Nasal cavity respiratory epithelium epithelial cell of viscerocranial mucosa (primary cell): ENCODE results near the gene LENEP. TPM values are rescaled to one million over a fixed set of nuclear protein-coding genes. Genes with fewer than 3 reads are reported as not detected.

Experiments
- total RNA-seq: library from RNA; depleted of rRNA; stranded (reverse); fragments of >200 nt; gene quantifications from 2 replicates; pipeline ENCODE4 v1.2.3, GENCODE V29; 2014

The LENEP gene, protein sequence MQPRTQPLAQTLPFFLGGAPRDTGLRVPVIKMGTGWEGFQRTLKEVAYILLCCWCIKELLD
- 1.00 TPM in 1 of 2 replicates, not detected in the other for total RNA-seq

GRCh38 chr1:154993572-154994268 lies at the start of gene LENEP:
LENEP (plus strand) TSS chr1:154993586; CDS start chr1:154993608, 22 bp downstream.

DNA sequence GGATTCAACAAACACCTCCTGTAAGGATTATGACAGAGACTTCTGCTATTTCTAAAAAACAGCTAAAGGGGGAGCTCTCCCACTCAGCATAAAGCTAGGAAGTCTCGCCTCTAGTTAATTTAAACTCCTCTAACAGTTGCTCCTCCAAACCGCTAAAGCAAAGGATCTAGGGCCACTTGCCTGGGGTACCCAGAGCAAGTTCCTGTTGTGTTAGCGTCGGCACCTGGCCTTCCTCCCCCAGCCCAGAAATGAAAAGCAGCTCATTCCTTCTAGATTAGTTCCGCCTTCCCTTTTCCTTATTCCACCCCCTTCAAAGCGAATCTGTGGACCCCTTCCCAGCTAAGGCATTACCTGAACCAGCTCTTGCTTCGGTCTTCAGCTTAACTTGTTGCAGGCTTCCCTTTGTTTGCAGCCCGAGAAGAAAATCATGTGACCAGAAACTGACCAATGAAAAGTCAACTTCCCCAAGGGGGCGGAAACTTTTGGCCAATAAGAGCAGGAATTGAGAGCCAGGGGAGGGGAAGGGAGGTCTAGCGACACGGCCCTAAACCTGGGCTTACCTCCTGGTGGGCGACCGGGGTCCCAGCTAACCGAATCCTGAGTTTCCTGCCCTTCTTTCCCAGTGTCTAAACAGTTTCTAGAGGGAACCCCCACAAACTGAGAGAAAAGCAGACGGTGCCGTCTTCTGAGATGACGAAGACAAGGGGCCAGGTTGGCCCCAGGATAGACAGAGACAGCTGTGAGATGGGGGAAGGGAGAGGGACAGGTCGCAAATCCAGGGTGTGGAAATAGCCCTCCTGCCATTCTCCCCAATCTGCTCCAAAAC lies 37.5 kb upstream of the LENEP start, which contains the start of gene PBXIP1:
TSS of gene PBXIP1 (minus strand) at position 382 of the 826 bp plus-strand sequence. CDS start 2,378 bp downstream, outside the sequence.

GRCh38 chr1:154961207-154962155 lies 31.9 kb upstream of the LENEP start, which contains the start of gene PYGO2:
PYGO2 (minus strand) TSS chr1:154961782; CDS start chr1:154961576, 206 bp downstream.

GRCh38 chr1:154970631-154971340 lies 22.6 kb upstream of the LENEP start, which contains the start of gene SHC1:
SHC1 (minus strand) TSS chr1:154970747; CDS start chr1:154970526, 221 bp downstream.

GRCh38 chr1:154974102-154974807 lies 19.1 kb upstream of the LENEP start, which contains the start of gene CKS1B:
CKS1B (plus strand) TSS chr1:154974681; CDS start chr1:154974746, 65 bp downstream.

DNA sequence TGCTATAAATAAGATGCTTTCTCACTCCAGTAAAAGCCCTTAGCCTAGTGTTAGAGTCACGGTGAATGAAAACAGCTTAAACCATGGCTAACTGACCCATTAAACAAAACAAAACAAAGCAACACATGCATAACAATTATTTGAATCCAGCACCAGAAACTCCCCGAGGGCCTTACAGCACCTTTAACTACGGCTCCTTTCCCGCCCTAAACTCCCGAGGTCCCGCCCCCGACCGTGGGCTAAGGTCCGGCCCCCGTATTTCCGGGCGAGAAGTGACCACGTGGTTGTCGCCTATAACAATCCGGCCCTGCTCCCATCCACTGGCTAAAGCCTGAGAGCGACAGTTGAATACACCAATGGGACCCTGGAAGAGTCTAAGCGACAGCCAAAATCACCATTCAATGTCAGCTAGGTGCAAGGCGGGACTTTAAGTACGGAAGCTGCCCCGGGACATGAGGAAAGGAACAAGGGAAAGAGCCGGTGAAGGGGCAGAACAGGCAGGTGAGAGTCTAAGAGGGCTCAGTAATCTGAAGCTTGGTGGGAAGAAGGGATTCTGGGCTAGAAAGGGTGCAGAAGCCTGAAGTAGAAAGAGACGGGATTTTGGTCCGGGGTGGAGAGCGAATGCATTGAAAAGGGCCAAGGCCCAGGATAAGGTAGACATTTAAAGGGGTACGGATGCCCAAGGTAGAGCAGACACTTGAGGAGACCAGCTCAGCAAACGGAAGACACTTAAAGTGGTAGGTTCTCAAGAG lies 10.3 kb upstream of the LENEP start, which contains the start of gene FLAD1:
TSS of gene FLAD1 (plus strand) at position 448 of the 752 bp plus-strand sequence. CDS start 351 bp downstream, outside the sequence.

DNA sequence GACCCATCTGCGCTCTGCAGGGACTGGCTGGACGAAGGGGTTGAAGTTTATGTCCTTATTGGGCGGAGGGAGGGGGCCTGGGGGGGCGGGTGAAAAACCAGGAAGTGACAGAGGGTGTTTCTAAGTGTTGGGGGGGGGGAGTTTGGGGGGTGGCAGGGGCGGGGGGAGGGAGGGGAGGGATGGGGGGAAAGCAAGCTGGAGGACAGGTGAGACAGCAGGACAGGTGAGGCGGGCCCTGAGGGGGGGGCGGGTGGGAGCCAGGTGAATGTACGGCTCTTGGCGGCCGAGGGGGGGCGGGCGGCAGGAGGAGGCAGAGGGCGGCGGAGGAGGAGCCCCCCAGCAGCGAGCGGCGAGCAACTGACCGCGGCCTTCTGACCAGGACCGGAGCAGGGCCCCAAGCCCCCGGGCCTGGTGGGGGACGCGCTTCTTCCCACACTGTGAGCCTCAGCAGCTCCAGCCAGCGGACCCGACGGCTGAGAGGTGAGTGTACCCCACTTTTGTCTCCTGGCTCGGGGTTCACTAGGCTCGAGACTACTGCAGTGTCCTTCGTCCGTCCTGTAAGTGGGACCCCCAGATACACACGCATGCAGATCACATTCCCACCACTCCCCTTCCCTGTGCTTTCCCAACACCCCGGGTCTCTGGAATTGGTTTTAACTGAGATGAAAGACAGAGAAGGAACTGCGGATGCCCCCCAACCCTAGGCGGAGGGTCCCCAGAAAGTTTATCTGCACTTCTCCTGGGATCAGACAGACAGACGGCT lies 9.3 kb downstream of the LENEP start, which contains the start of gene ZBTB7B:
TSS of gene ZBTB7B (plus strand) at position 339 of the 763 bp plus-strand sequence. CDS start 11,859 bp downstream, outside the sequence.

GRCh38 chr1:155033524-155033923 lies 40.1 kb downstream of the LENEP start, which contains the start of the genes DCST1 and DCST2:
DCST1 (plus strand) TSS chr1:155033824; CDS start chr1:155034037, 213 bp downstream.
DCST2 (minus strand) TSS chr1:155033781; CDS start chr1:155033701, 80 bp downstream.

Other genes with a start within 250 kb of the LENEP start
- not detected in 2 replicates for gene KCNN3, start 123.3 kb upstream of the LENEP start, total RNA-seq
- gene PMVK, start 56.9 kb upstream of the LENEP start, total RNA-seq = 14.7 and 14.8 TPM in 2 replicates
- 22.6 and 72.8 TPM in 2 replicates for gene PBXIP1, start 37.5 kb upstream of the LENEP start, total RNA-seq
- 11.6 and 15.4 TPM in 2 replicates for gene PYGO2, start 31.8 kb upstream of the LENEP start, total RNA-seq
- 216 and 401 TPM in 2 replicates for gene SHC1, start 22.8 kb upstream of the LENEP start, total RNA-seq
- gene CKS1B, start 18.9 kb upstream of the LENEP start, total RNA-seq = 27.0 and 58.1 TPM in 2 replicates
- gene FLAD1, start 10.2 kb upstream of the LENEP start, total RNA-seq = 49.9 and 57.1 TPM in 2 replicates
- 57.8 and 70.3 TPM in 2 replicates for gene ZBTB7B, start 9.2 kb downstream of the LENEP start, total RNA-seq
- gene DCST2, start 40.2 kb downstream of the LENEP start, total RNA-seq = 0.34 and 0.36 TPM in 2 replicates
- not detected in 2 replicates for gene DCST1, start 40.2 kb downstream of the LENEP start, total RNA-seq
- 178 and 228 TPM in 2 replicates for gene ADAM15, start 57.7 kb downstream of the LENEP start, total RNA-seq
- gene EFNA4, start 70.2 kb downstream of the LENEP start, total RNA-seq = 5.5 and 8.8 TPM in 2 replicates
- 4.1 and 8.4 TPM in 2 replicates for gene EFNA3, start 85.3 kb downstream of the LENEP start, total RNA-seq
- gene EFNA1, start 134.3 kb downstream of the LENEP start, total RNA-seq = 17.4 and 73.1 TPM in 2 replicates
- 46.0 and 177 TPM in 2 replicates for gene SLC50A1, start 142.3 kb downstream of the LENEP start, total RNA-seq
- gene DPM3, start 146.9 kb downstream of the LENEP start, total RNA-seq = 8.5 and 22.2 TPM in 2 replicates
- 92.3 and 125 TPM in 2 replicates for gene KRTCAP2, start 179.7 kb downstream of the LENEP start, total RNA-seq
- gene TRIM46, start 180.3 kb downstream of the LENEP start, total RNA-seq = 0.34 and 1.3 TPM in 2 replicates
- gene THBS3, start 214.3 kb downstream of the LENEP start, total RNA-seq = 11.3 and 19.6 TPM in 2 replicates
- gene MTX1, start 215.1 kb downstream of the LENEP start, total RNA-seq = 25.9 and 49.2 TPM in 2 replicates